Suprapubic skin (tissue), 3 donors: Measurements from ENCODE around the gene ZNF587.

ENCODE experiments used
- CTCF ChIP-seq, 2 donors: fragments of 200-600 bp in 1 of 2; fragments of 450-650 bp in 1 of 2; sonication (generic) in 1 of 2; IDR thresholded peaks; one replicate each; pipeline ENCODE4 v1.5.1; 2016 to 2019; ENCODE audit warnings: antibody characterized with exemption in 2 of 2, mild to moderate bottlenecking in 1 of 2, moderate library complexity in 1 of 2
- POLR2A ChIP-seq, 2 donors: fragments of 450-650 bp; IDR thresholded peaks; one replicate each; pipeline ENCODE4 v1.6.1; 2017; ENCODE audit warnings: antibody characterized with exemption in 2 of 2, mild to moderate bottlenecking in 2 of 2, moderate library complexity in 2 of 2

- TF ChIP-seq CTCF (IDR thresholded peaks at IDR 0.05) (no peak), POLR2A (IDR thresholded peaks at IDR 0.05) (no peak)
Observed at GRCh38 chr19:57888107-57888559, 38.5 kb downstream of the ZNF587 start.
